ENCODE measurements around the gene IER3. TPM values are rescaled to one million over a fixed set of nuclear protein-coding genes. Genes with fewer than 3 reads are reported as not detected.

IER3 gene
- total and polyA plus RNA-seq, 2 of the 13 experiments (the other 11 are each of a cell fraction or from before 2014, with no cell fraction given): 51.1 to 131 TPM

- TF ChIP-seq, protein P1, sequence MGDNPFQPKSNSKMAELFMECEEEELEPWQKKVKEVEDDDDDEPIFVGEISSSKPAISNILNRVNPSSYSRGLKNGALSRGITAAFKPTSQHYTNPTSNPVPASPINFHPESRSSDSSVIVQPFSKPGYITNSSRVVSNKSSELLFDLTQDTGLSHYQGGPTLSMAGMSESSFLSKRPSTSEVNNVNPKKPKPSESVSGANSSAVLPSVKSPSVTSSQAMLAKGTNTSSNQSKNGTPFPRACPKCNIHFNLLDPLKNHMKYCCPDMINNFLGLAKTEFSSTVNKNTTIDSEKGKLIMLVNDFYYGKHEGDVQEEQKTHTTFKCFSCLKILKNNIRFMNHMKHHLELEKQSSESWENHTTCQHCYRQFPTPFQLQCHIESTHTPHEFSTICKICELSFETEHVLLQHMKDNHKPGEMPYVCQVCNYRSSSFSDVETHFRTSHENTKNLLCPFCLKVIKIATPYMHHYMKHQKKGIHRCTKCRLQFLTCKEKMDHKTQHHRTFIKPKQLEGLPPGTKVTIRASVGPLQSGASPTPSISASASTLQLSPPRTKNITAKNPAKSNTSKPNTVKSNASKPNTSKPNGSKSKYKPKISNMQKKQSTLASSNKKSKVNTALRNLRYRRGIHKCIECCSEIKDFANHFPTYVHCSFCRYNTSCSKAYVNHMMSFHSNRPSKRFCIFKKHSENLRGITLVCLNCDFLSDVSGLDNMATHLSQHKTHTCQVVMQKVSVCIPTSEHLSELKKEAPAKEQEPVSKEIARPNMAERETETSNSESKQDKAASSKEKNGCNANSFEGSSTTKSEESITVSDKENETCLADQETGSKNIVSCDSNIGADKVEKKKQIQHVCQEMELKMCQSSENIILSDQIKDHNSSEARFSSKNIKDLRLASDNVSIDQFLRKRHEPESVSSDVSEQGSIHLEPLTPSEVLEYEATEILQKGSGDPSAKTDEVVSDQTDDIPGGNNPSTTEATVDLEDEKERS (CRISPR knock-in tag; IDR thresholded peaks at IDR 0.05): peak; percentile 84; the same call in 1 of the 2 replicates
- TF ChIP-seq ZNF615 (CRISPR knock-in tag; IDR thresholded peaks at IDR 0.05; ENCODE audit: borderline replicate concordance) (peak; percentile 96; the same call in 1 of the 2 replicates), ZNF251 (CRISPR knock-in tag; IDR thresholded peaks at IDR 0.05) (no peak), ZNF563 (CRISPR knock-in tag; IDR thresholded peaks at IDR 0.05) (peak; percentile 94), NCOR1 (IDR thresholded peaks at IDR 0.05; ENCODE audit: borderline replicate concordance, low read length) (peak; percentile 56; the same call in 1 of the 2 replicates), ZSCAN20 (CRISPR knock-in tag; IDR thresholded peaks at IDR 0.05; ENCODE audit: borderline replicate concordance) (no peak), MXD3 (CRISPR knock-in tag; IDR thresholded peaks at IDR 0.05) (no peak; the same call in 1 of the 2 replicates), ZNF414 (CRISPR knock-in tag; IDR thresholded peaks at IDR 0.05) (peak; percentile 99), TAF15 (IDR thresholded peaks at IDR 0.05; ENCODE audit: low read depth, low read length, poor library complexity, severe bottlenecking) (peak; percentile 100), SNRNP70 (IDR thresholded peaks at IDR 0.05; ENCODE audit: low read depth, low read length) (peak; percentile 87; the same call in 1 of the 2 replicates), ZXDC (CRISPR knock-in tag; IDR thresholded peaks at IDR 0.05) (peak; percentile 50; the same call in 1 of the 2 replicates), ZNF124 (CRISPR knock-in tag; IDR thresholded peaks at IDR 0.05) (peak; percentile 79), ZNF329 (CRISPR knock-in tag; IDR thresholded peaks at IDR 0.05; ENCODE audit: low read depth) (peak; percentile 92), ZNF776 (CRISPR knock-in tag; IDR thresholded peaks at IDR 0.05) (peak; percentile 81; the same call in 1 of the 2 replicates), HIVEP1 (CRISPR knock-in tag; IDR thresholded peaks at IDR 0.05) (peak; percentile 98), NKX3-1 (CRISPR knock-in tag; IDR thresholded peaks at IDR 0.05) (no peak; the same call in 1 of the 2 replicates), HDAC2 (CRISPR knock-in tag; IDR thresholded peaks at IDR 0.05) (peak; percentile 83), PHF20 (CRISPR knock-in tag; IDR thresholded peaks at IDR 0.05) (peak; percentile 15; the same call in 1 of the 2 replicates), ZNF761 (CRISPR knock-in tag; conservative IDR thresholded peaks at IDR 0.05) (peak; percentile 19; the same call in 1 of the 2 replicates), SRY (CRISPR knock-in tag; IDR thresholded peaks at IDR 0.05) (no peak; the same call in none of the 2 replicates)
- TF ChIP-seq, protein P2, sequence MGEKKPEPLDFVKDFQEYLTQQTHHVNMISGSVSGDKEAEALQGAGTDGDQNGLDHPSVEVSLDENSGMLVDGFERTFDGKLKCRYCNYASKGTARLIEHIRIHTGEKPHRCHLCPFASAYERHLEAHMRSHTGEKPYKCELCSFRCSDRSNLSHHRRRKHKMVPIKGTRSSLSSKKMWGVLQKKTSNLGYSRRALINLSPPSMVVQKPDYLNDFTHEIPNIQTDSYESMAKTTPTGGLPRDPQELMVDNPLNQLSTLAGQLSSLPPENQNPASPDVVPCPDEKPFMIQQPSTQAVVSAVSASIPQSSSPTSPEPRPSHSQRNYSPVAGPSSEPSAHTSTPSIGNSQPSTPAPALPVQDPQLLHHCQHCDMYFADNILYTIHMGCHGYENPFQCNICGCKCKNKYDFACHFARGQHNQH (CRISPR knock-in tag; IDR thresholded peaks at IDR 0.05): peak; percentile 80
Measured at GRCh38 chr6:30742316-30743098, 1.8 kb downstream of the IER3 start, which contains the start of gene FLOT1 (continued).
